Body of pancreas (tissue), 4 donors: Measurements from ENCODE around the gene AFF3. TPM values are rescaled to one million over a fixed set of nuclear protein-coding genes. Genes with fewer than 3 reads are reported as not detected.

Experiments used
- ATAC-seq: fragments of 150-250 bp; one replicate; pipeline ENCODE4 v1.9.1; 2016
- DNase-seq, 4 donors: peaks; one replicate each; pipeline ENCODE4 v3.0.0-alpha.2; 2019
- H3K27ac ChIP-seq, 4 donors: fragments of 200-600 bp; sonication (generic); 1 replicate in 3 of 4; 2 replicates in 1 of 4; pipeline versions ENCODE4 v1.5.1 to v1.6.1; 2016 to 2019; ENCODE audit warnings: mild to moderate bottlenecking in 1 of 4, mixed read lengths in 1 of 4, moderate library complexity in 1 of 4
- H3K27me3 ChIP-seq, 2 donors: fragments of 200-600 bp; sonication (generic); one replicate each; pipeline ENCODE4 v1.6.0; 2016; ENCODE audit warnings: mild to moderate bottlenecking in 1 of 2
- H3K36me3 ChIP-seq, 2 donors: fragments of 200-600 bp; sonication (generic); replicated peaks in 1 of 2; 2 replicates each; pipeline ENCODE4 v1.5.1; 2016; ENCODE audit warnings: low read depth in 2 of 2; ENCODE audit not compliant: insufficient read depth in 1 of 2
- H3K4me1 ChIP-seq: fragments of 200-600 bp; sonication (generic); one replicate; pipeline ENCODE4 v1.6.0; 2016
- H3K4me3 ChIP-seq, 2 donors: fragments of 200-600 bp; sonication (generic); 1 replicate in 1 of 2; 2 replicates in 1 of 2; pipeline ENCODE4 v1.5.1; 2016 to 2019
- H3K9me3 ChIP-seq, 3 donors: fragments of 200-600 bp; sonication (generic); 1 replicate in 2 of 3; 2 replicates in 1 of 3; pipeline ENCODE4 v1.5.1; 2016
- POLR2A ChIP-seq, 3 donors: fragments of 450-650 bp; IDR thresholded peaks; one replicate each; pipeline ENCODE4 v1.6.1; 2016; ENCODE audit warnings: antibody characterized with exemption in 3 of 3, mild to moderate bottlenecking in 2 of 3
- WGBS, 2 donors: methylation state at CpG; one replicate each; pipeline ENCODE4 v1.1.5; 2017; 5-methylcytosine and 5-hydroxymethylcytosine counted together
- intact Hi-C: fragments of 100-400 bp; cut with DNase I; formaldehyde crosslinking; loops from one replicate; pipeline ENCODE4 v1.15.1; 2023
- total RNA-seq, 2 donors: library from RNA; depleted of rRNA; stranded (reverse); fragments of >200 nt; gene quantifications; one replicate each; pipeline ENCODE4 v1.1.0, GENCODE V29; 2016
- TF ChIP-seq, protein P1 (sequence below), 7 experiments: fragments of 450-650 bp in 4 of 7; fragments of 200-600 bp in 3 of 7; sonication (generic) in 3 of 7; IDR thresholded peaks; one replicate each; pipeline ENCODE4 v1.5.1; 2016 to 2019; ENCODE audit warnings: antibody characterized with exemption in 7 of 7

The AFF3 gene
- total RNA-seq, 2 donors from 2014 or later: 0.52 to 0.99 TPM

DNA sequence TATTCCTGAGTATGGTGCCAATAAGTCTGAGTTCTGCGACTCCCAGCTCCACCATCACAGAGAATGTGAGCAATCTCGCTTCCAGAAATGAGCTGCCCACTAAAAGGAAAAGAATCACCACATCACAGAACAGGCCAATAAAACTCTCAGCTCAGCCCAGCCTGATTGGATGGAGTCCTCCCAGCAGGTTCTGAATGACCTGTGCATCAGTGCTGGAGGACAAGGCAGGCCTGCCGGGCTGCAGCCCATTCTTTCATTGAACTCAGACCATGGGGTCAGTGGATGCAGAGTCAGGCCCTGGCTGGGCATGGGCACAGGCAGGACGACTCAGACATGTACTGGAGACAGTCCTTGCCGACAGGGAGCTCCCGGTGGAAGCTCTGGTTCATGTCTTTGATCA lies 519.9 kb downstream of the AFF3 start:
- Histone ChIP-seq H3K4me3 (no peak overlapping the region), H3K27ac (no peak overlapping the region), H3K36me3 (no peaks in the 10 kb centered on the region), H3K9me3 (no peaks in the 10 kb centered on the region), H3K4me1 (no peaks in the 10 kb centered on the region), H3K27me3 (no peaks in the 10 kb centered on the region)
- ATAC-seq (no peak), DNase-seq (no peak)
- WGBS, 2 donors: 79 to 82% methylated on average over 4 to 6 of the region's 6 CpGs
- TF ChIP-seq POLR2A (IDR thresholded peaks at IDR 0.05): no peak
- TF ChIP-seq, protein P1, sequence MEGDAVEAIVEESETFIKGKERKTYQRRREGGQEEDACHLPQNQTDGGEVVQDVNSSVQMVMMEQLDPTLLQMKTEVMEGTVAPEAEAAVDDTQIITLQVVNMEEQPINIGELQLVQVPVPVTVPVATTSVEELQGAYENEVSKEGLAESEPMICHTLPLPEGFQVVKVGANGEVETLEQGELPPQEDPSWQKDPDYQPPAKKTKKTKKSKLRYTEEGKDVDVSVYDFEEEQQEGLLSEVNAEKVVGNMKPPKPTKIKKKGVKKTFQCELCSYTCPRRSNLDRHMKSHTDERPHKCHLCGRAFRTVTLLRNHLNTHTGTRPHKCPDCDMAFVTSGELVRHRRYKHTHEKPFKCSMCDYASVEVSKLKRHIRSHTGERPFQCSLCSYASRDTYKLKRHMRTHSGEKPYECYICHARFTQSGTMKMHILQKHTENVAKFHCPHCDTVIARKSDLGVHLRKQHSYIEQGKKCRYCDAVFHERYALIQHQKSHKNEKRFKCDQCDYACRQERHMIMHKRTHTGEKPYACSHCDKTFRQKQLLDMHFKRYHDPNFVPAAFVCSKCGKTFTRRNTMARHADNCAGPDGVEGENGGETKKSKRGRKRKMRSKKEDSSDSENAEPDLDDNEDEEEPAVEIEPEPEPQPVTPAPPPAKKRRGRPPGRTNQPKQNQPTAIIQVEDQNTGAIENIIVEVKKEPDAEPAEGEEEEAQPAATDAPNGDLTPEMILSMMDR (IDR thresholded peaks at IDR 0.05): no peak
- intact Hi-C loops: no loop called here

DNA sequence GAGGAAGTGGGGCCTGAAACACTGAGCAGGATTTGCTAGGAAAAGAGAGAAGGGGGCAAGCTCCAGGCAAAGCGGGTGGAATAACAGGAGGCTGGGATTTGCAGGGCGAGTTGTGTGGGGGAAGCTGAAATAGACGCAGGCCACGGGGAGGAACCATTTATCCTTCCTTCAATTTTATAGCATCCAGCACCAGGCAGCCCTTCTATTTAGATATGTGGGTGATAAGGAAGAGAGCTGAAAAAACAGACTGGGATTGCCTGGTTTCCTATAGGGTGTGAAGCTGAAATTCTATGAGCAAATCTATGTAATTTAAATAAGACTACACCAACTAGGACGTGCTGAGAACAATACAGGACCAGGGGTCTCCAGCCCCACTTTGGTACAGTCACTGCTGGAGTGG lies 520.6 kb downstream of the AFF3 start:
- no peak for ATAC-seq
- TF ChIP-seq, protein P1 (IDR thresholded peaks at IDR 0.05): no peak
- TF ChIP-seq POLR2A (IDR thresholded peaks at IDR 0.05): no peak
- Histone ChIP-seq H3K9me3 (no peaks in the 10 kb centered on the region), H3K36me3 (no peaks in the 10 kb centered on the region), H3K4me1 (no peaks in the 10 kb centered on the region), H3K27me3 (no peaks in the 10 kb centered on the region), H3K27ac (no peak overlapping the region), H3K4me3 (no peak overlapping the region)
- no peak for DNase-seq
- 73 to 75% methylated on average over 5 of the region's 5 CpGs for WGBS, 2 donors
- intact Hi-C loops: no loop called here

DNA sequence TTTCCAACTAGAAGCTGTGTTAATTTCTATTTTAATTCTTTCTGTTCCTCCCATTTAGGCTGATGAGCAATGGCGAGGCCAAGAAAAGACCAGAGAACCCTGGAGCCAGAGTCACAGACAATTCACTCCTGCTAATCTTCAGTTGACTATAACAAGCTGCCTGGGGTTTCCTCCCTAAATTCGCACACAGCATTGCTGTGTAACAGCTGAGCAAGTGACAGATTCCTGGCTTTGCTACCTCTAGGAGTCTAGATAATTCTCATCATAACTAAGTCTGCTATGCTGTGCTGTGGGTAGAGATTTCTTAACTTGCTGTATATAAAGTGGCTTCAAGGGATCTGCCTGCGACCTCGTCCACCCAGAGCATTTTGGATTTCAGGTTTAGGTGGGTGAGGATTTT lies 521.3 kb downstream of the AFF3 start:
- Histone ChIP-seq H3K4me1 (no peaks in the 10 kb centered on the region), H3K27me3 (no peaks in the 10 kb centered on the region), H3K27ac (no peak overlapping the region), H3K4me3 (no peak overlapping the region), H3K36me3 (no peaks in the 10 kb centered on the region), H3K9me3 (no peaks in the 10 kb centered on the region)
- TF ChIP-seq, protein P1 (IDR thresholded peaks at IDR 0.05): no peak
- no peak for TF ChIP-seq POLR2A (IDR thresholded peaks at IDR 0.05)
- intact Hi-C loops: no loop called here
- WGBS, 2 donors: 82 to 84% methylated on average over 4 of the region's 4 CpGs
- ATAC-seq (no peak), DNase-seq (no peak)

DNA sequence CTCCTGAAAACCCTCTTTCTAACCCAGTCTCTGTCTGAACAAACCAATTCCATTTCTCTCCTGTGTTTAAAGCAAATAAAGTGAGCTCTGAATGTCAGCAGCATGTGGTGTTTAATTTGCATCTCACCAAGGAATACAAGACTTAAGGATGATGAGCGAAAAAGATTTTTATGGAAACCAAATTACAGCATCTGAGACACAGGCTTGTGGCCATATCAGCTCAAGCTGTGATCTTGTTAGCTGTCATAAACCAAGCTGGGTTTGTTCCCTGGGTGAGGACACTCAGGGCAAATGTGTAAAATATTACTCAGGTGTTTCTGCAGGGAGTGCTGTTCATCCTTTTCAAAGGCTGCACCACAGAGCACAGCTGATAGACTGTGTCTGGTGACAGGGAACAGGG lies 523.2 kb downstream of the AFF3 start:
- no peaks in the 10 kb centered on the region for H3K27me3 ChIP-seq
- H3K36me3 ChIP-seq: no peaks in the 10 kb centered on the region
- 88 to 95% methylated on average over 1 of the region's 1 CpG for WGBS, 2 donors
- H3K9me3 ChIP-seq: no peaks in the 10 kb centered on the region
- no peak for ATAC-seq
- intact Hi-C loops: no loop called here
- H3K27ac ChIP-seq: no peak overlapping the region
- H3K4me3 ChIP-seq: no peak overlapping the region
- H3K4me1 ChIP-seq: no peaks in the 10 kb centered on the region
- TF ChIP-seq, protein P1 (IDR thresholded peaks at IDR 0.05): no peak
- TF ChIP-seq POLR2A (IDR thresholded peaks at IDR 0.05): no peak
- DNase-seq: no peak

DNA sequence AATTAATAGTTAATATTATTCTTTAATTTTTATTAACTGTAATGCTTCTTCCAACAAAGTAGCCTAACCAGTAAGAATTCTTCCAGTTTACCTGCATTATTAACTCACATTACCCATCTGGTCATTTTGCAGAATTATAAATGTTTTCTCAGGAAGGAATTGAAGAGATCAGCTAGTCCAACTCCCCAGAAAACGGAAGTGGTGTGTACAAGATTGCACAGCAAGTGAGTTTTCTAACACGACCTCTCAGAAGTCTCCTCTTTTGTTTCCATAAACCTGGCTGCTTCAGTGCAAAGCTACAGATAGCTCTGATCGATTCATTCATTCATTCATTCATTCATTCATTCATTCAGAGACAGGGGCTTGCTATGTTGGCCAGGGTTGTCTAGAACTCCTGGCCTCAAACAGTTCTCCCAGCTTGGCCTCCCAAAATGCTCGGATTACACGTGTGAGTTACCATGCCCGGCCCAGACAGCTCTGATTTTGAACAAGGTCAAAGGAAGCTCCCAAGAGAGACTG lies 523.8 kb downstream of the AFF3 start:
- TF ChIP-seq POLR2A (IDR thresholded peaks at IDR 0.05): no peak
- TF ChIP-seq, protein P1 (IDR thresholded peaks at IDR 0.05): no peak
- intact Hi-C loops: no loop called here
- no peak for DNase-seq
- no peak overlapping the region for H3K4me3 ChIP-seq
- H3K27ac ChIP-seq: no peak overlapping the region
- no peaks in the 10 kb centered on the region for H3K4me1 ChIP-seq
- ATAC-seq: no peak
- WGBS, 2 donors: 56 to 73% methylated on average over 6 of the region's 6 CpGs
- no peaks in the 10 kb centered on the region for H3K27me3 ChIP-seq
- H3K9me3 ChIP-seq: no peaks in the 10 kb centered on the region
- H3K36me3 ChIP-seq: no peaks in the 10 kb centered on the region
